Stimulated activated effector memory CD8-positive, alpha-beta T cell treated with anti-CD3 and anti-CD28 coated beads, Interleukin-12 subunit alpha, Interleukin-12 subunit beta, amount 100 ng/mL, for 72 hours (primary cell): Measurements from ENCODE around the gene TAT.
"Not testable (repeated sequence)": the region's sequence is repeated elsewhere in the genome, so short reads cannot be mapped to it uniquely, and the experiment has no call there.

Experiments used
- ATAC-seq: fragments of 150-1000 bp; cut with Tn5 transposase; 2 replicates; pipeline ENCODE4 v1.10.0; 2021
- DNase-seq, 2 donors: peaks; one replicate each; pipeline ENCODE4 v3.0.0; 2021 to 2022; ENCODE audit warnings: low spot score in 2 of 2
- H3K27ac Mint-ChIP-seq: one replicate; pipeline ENCODE4 v1.8.0; 2022; ENCODE audit warnings: mild to moderate bottlenecking, mixed read lengths
- H3K36me3 Mint-ChIP-seq: one replicate; pipeline ENCODE4 v1.8.0; 2022; ENCODE audit warnings: mild to moderate bottlenecking, mixed read lengths
- H3K4me1 Mint-ChIP-seq: one replicate; pipeline ENCODE4 v1.8.0; 2022; ENCODE audit warnings: mixed read lengths
- H3K4me3 Mint-ChIP-seq: one replicate; pipeline ENCODE4 v1.8.0; 2022; ENCODE audit warnings: mild to moderate bottlenecking, mixed read lengths
- H3K9me3 Mint-ChIP-seq: one replicate; pipeline ENCODE4 v1.8.0; 2022; ENCODE audit warnings: mixed read lengths

TAT gene

DNA sequence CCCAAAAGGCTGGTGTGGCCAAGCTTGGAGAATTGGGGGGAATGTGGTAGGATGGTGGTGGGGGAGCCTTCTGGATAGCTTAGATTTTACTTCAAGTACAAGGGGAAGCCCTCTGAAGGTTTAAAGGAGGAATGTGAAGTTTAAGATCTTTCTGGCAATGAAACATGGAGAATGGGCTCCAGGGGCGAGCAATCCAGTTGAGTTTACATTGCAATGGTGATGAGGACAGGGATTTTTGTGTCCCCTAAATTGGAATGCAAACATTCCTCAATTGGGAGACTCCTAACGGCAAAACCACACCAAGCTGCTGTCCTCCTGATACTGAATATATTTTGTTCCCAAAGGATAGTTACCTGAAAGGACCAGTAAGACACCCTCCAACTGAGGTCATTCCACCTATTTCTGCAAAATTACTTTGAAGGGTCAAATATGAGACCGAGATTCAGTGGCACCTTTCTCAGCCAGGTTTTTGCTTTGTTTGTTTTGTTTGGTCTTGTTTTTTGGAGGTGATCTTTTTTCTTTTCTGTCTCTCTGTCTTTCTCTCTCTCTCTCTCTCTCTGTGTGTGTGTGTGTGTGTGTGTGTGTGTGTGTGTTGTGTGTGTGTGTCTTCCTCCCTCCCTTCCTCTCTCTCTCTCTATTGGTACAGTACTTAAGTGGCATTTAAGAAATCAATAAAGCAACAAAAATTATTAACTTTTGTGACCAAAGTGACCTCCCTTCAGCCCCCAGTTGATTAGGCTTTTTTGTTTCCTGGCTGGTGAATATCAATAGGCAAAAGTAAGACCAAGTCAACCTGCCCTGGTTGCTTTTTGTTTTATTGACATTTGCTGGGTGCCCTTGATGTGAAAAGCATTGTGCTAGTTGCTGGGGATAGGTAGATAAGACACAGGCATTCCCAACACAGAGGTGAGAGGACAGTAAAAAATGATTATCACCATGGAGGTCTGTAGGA, 16.4 kb upstream of the TAT start:
- Mint-ChIP-seq H3K9me3 (no peaks in the 10 kb centered on the region), H3K4me1 (no peaks in the 10 kb centered on the region), H3K27ac (no peak overlapping the region), H3K36me3 (no peaks in the 10 kb centered on the region), H3K4me3 (no peak overlapping the region)
- ATAC-seq: no peak
- no peak for DNase-seq

DNA sequence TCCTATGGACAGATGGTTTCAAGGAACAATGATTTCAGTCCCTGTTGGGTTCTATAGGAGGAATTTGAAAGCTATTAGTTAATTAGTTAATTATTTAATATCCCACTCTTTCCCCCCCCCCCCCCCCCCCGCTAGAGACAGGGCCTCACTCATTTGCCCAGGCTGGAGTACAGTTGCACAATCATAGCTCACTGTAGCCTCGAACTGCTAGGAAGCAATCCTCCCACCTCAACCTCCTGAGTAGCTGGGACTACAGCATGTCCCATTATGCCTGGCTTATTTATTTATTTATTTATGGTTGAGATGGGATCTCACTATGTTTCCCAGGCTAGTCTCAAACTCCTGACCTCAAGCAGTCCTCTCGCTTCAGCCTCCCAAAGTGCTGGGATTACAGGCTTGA, 15.0 kb upstream of the TAT start:
- no peak overlapping the region for H3K4me3 Mint-ChIP-seq
- H3K4me1 Mint-ChIP-seq: no peaks in the 10 kb centered on the region
- no peaks in the 10 kb centered on the region for H3K36me3 Mint-ChIP-seq
- DNase-seq (no peak), ATAC-seq (no peak)
- no peak overlapping the region for H3K27ac Mint-ChIP-seq
- H3K9me3 Mint-ChIP-seq: no peaks in the 10 kb centered on the region

DNA sequence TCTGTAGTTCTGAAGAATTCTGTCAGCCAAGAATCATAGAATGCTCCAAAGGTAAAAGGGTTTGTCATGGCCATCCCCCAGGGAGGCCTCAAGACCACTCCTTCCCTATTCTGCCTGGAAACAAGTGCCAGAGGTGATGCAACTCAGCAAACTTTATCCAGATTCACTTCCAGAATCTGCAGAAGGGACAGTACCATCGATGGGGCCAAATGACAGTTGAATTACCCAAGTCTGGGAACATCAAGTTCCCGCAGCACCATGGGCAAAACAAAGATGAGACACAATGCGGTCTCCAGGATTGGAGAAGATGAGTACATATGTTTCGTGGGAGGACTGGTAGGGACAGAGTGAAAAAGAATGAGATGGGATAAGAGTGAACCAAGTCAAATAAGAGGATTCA, 13.7 kb upstream of the TAT start:
- no peak for ATAC-seq
- no peaks in the 10 kb centered on the region for H3K9me3 Mint-ChIP-seq
- no peak for DNase-seq
- H3K4me1 Mint-ChIP-seq: no peaks in the 10 kb centered on the region
- H3K27ac Mint-ChIP-seq: no peak overlapping the region
- no peak overlapping the region for H3K4me3 Mint-ChIP-seq
- H3K36me3 Mint-ChIP-seq: no peaks in the 10 kb centered on the region

DNA sequence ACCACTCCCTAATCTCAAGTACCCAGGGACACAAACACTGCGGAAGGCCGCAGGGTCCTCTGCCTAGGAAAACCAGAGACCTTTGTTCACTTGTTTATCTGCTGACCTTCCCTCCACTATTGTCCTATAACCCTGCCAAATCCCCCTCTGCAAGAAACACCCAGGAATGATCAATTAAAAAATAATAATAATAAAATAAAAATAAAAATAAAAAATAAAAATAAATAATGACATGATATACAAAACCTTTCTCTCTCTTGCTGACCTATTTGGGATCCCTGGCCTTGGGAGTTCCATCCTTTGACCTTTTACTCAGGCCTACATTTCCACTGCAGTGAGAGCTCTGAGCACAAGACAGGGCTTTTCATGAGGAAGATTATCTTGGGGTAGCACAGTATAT, 13.2 kb upstream of the TAT start:
- DNase-seq, H3K4me3 Mint-ChIP-seq, ATAC-seq, H3K36me3 Mint-ChIP-seq, H3K27ac Mint-ChIP-seq, H3K9me3 Mint-ChIP-seq, H3K4me1 Mint-ChIP-seq: not testable (repeated sequence)

DNA sequence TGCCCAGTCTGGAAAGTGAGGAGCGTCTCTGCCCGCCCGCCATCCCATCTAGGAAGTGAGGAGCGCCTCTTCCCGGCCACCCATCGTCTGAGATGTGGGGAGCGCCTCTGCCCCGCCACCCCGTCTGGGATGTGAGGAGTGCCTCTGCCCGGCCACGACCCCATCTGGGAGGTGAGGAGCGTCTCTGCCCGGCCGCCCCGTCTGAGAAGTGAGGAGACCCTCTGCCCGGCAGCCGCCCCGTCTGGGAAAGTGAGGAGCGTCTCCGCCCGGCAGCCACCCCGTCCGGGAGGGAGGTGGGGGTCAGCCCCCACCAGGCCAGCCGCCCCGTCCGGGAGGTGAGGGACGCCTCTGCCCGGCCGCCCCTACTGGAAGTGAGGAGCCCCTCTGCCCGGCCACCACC, 12.4 kb upstream of the TAT start:
- ATAC-seq, H3K9me3 Mint-ChIP-seq, H3K36me3 Mint-ChIP-seq, H3K27ac Mint-ChIP-seq, DNase-seq, H3K4me1 Mint-ChIP-seq, H3K4me3 Mint-ChIP-seq: not testable (repeated sequence)

DNA sequence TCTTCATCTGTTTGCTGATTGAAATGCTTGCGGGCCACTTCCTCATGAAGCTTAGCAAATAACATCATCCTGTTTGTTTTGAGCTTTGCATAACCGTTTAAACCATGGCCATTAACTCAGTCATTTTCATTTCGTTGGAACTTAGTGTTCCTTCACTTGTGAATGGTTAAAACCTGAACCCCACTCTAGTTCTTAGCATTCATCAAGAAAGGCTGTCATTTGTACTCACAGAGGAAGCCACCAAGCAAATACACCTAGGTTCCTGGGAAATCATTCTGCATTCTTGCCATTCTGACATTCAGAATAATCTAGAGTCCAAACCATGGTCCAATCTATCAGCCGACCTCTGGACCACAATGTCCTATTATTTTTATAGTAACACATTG, 8.4 kb upstream of the TAT start:
- DNase-seq (no peak), ATAC-seq (no peak)
- Mint-ChIP-seq H3K27ac (no peak overlapping the region), H3K4me3 (no peak overlapping the region), H3K36me3 (no peaks in the 10 kb centered on the region), H3K4me1 (no peaks in the 10 kb centered on the region), H3K9me3 (no peaks in the 10 kb centered on the region)

DNA sequence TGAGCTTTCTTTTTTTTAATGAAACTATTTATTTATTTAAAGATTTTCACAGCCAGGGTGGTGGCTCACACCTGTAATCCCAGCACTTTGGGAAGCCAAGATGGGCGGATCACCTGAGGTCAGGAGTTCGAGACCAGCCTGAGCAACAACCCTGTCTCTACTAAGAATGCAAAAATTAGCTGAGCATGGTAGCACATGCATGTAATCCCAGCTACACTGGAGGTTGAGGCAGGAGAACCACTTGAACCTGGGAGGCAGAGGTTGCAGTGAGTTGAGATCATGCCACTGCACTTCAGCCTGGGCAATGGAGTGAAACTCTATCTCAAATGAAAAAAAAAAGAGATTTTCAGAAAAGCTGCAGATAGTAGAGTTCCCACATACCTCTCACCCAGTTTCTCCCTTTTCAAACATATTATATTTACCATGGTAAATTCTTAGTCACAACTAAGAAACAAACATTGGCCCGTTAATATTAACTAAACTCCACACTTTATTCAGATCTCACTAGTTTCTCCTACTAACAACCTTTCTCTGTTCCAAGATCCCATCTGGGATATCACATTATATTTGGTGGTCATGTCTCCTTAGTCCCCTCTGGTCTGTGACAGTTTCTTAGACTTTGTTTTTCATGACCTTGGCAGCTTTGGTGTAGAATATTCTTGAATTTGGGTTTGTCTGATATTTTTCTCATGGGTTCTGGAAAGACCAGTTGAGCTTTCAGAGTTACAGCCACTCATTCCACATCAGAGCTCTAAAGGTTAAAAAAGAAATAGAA, 7.8 kb upstream of the TAT start:
- H3K4me3 Mint-ChIP-seq: no peak overlapping the region
- DNase-seq (no peak), ATAC-seq (no peak)
- H3K27ac Mint-ChIP-seq: no peak overlapping the region
- no peaks in the 10 kb centered on the region for H3K4me1 Mint-ChIP-seq
- no peaks in the 10 kb centered on the region for H3K9me3 Mint-ChIP-seq
- H3K36me3 Mint-ChIP-seq: no peaks in the 10 kb centered on the region

DNA sequence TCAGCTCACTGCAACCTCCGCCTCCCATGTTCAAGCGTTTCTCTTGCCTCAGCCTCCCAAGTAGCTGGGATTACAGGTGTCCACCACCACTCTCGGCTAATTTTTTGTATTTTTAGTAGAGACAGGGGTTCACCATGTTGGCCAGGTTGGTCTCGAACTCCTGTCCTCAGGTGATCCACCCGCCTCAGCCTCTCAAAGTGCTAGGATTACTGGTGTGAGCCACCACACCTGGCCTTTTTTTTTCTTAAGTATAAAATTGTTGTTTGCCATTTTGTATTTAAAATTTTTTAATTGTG, 5.6 kb upstream of the TAT start:
- not testable (repeated sequence) for H3K27ac Mint-ChIP-seq, ATAC-seq, H3K4me3 Mint-ChIP-seq, DNase-seq, H3K4me1 Mint-ChIP-seq, H3K9me3 Mint-ChIP-seq, H3K36me3 Mint-ChIP-seq

DNA sequence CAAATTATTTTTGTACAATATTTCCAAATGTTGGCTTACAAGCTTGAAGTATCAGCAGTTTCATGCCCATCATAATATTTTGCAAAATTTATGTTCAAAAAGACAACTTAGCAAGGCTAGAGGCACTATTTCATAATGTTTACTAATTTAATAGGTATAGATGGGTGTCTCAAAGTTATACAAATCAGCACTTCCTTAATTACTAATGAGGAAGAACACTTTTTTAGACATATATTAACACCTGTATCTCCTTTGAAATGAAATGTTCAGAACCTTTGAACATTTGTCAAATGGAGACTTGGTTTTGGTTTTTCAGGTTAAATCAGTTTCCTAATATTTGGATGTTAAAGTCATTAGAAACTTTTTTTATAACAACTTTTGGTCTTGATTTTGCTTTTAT, 2.2 kb downstream of the TAT start:
- no peaks in the 10 kb centered on the region for H3K9me3 Mint-ChIP-seq
- H3K27ac Mint-ChIP-seq: no peak overlapping the region
- ATAC-seq: no peak
- no peaks in the 10 kb centered on the region for H3K4me1 Mint-ChIP-seq
- no peaks in the 10 kb centered on the region for H3K36me3 Mint-ChIP-seq
- DNase-seq: no peak
- no peak overlapping the region for H3K4me3 Mint-ChIP-seq

DNA sequence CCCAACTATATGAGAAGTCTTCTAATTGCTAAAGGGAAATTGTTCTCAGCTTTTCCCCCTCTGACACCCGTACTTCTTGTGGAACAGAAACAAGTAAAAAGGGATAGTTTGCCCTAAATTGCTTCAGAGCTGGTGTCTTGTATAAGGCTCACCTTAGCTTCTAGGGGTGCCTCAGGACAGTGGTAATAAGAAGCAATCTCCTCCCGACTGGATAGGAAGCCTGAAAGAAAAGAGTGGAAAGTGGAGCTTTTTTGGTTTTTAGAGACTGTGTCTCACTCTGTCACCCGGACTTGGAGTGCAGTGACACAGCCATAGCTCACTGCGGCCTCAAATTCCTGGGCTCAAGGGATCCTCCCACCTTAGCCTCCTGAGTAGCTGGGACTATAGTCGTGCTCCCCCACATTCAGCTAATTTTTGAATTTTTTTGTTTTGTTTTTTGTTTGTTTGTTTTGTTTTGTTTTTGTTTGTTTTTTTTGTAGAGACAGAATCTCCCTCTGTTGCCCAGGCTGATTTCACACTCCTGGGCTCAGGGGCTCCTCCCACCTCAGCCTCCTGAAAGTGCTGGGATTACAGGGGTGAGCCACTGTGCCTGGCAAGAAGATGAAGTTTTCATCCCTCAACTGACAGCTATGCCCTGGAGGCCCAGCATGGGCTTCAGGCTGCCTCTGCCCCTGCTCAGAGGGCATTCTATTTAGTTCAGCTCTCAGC, 3.4 kb downstream of the TAT start:
- H3K4me3 Mint-ChIP-seq: no peak overlapping the region
- DNase-seq: no peak
- no peaks in the 10 kb centered on the region for H3K36me3 Mint-ChIP-seq
- H3K4me1 Mint-ChIP-seq: no peaks in the 10 kb centered on the region
- H3K27ac Mint-ChIP-seq: no peak overlapping the region
- no peaks in the 10 kb centered on the region for H3K9me3 Mint-ChIP-seq
- ATAC-seq: no peak

DNA sequence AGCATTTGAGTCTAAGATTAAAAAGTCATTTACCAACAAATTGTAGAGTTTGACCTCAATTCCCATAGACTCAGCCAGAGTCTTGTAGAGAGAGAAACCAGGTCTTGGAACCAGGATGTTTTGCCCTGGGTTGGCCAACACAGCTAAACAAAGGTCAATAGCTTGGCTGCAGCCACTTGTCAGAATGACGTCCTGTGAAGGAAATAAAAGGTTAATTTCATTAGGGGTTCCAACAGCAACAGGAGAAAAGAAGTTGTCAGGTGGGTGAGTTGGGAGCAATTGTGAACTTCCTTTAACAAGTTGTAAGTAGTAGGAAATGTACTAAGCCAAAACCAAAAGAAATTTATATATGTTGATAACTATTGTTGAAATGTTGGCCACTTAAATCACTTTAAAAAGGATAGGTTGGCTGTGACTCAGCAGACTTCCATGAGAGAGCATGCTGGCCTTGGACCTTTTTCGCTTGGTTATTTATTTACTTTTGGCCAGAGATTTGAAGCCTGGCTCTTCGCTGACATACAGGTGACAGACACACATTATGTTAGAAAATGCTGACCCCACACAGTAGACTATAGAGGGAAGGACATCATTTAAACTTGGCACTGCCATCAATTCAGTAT, 4.3 kb downstream of the TAT start:
- Mint-ChIP-seq H3K27ac (no peak overlapping the region), H3K9me3 (no peaks in the 10 kb centered on the region), H3K4me1 (no peaks in the 10 kb centered on the region), H3K36me3 (no peaks in the 10 kb centered on the region), H3K4me3 (no peak overlapping the region)
- no peak for DNase-seq
- ATAC-seq: no peak

DNA sequence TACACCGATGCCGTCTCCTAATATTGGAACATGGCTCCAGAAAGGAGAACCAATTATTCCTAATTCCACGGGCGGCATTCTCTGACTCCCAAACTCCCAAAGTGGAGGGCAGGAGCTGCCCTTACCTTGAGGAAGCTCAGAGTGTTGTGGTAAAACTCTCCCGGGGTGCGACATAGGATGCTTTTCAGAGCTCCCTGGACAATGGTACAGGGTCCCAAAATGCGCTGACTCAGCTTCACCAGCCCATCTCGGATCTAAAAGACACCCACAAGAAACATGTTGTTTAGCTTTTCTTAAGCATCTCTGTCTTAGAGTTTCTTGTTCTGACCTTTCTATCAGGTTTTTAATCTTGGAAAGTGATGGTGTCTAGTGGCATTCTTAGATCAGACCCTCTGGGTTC, 6.7 kb downstream of the TAT start:
- H3K4me1 Mint-ChIP-seq: peaks cover 12% of the 10 kb centered on the region
- H3K4me3 Mint-ChIP-seq: no peak overlapping the region
- no peak overlapping the region for H3K27ac Mint-ChIP-seq

DNA sequence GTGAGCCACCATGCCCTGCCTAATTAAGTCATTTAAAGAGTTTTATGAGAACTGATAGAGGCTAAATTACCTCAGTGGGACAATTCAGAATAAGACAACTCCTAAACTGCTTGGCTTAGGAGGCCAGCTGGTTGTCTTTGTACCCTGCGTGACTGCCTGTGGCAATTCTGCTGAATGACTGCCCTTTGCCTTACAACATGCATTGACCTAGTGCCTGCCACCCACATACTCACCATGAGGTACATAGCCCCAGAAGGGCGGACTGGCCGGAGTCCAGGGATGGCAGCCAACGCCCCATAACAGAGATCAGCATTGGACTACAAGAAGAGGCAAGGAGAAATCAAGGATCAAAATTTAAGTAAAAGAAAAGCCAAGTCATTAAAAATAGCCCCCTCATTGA, 7.3 kb downstream of the TAT start:
- peaks cover 11% of the 10 kb centered on the region for H3K36me3 Mint-ChIP-seq
- DNase-seq (no peak), ATAC-seq (no peak)
- no peak overlapping the region for H3K27ac Mint-ChIP-seq
- H3K4me1 Mint-ChIP-seq: peaks cover 17% of the 10 kb centered on the region
- no peaks in the 10 kb centered on the region for H3K9me3 Mint-ChIP-seq
- no peak overlapping the region for H3K4me3 Mint-ChIP-seq

More for the DNA sequence above, 6.7 kb downstream of the TAT start:
- DNase-seq (no peak), ATAC-seq (no peak)
- Mint-ChIP-seq H3K36me3 (peaks cover 6% of the 10 kb centered on the region), H3K9me3 (no peaks in the 10 kb centered on the region)

DNA sequence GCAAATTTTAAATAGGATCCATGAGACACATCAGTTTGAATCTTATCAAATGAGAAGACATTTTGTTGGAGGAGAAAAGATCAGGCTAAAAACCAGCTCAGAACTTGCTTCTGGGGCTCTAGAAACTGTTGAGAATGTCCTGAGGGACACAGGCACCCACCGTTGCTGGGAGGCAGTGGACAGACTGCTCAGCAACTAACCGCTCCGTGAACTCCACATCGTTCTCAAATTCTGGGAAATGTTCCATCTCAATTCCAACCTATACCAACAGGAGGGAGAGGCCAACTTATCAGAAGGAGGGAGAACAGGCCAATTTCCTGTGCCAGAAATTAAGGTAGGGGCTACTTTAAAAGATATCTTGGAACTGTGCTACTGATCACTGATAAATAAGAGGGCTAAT, 8.3 kb downstream of the TAT start:
- H3K9me3 Mint-ChIP-seq: no peaks in the 10 kb centered on the region
- no peak overlapping the region for H3K4me3 Mint-ChIP-seq
- DNase-seq: no peak
- H3K4me1 Mint-ChIP-seq: peaks cover 24% of the 10 kb centered on the region
- no peak overlapping the region for H3K27ac Mint-ChIP-seq
- H3K36me3 Mint-ChIP-seq: peaks cover 18% of the 10 kb centered on the region
- ATAC-seq: no peak

DNA sequence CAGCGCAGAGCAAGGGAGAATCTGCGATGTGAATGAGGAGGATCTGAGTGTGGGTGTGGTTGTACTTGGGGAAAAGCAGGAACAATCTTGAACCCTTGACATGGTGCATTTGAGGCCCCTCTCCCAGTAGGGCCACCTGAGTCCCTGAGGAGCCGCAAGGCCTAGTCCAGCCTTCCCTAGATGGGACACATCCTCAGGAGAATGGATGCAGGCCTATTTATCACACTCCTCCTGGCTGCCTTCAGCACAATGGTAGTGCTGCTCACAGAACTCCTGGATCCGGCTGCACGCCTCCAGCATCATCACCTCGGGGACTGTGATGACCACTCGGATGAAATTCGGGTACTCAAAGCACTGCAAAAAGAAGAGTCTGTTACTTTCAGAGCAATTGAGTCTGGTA, 9.0 kb downstream of the TAT start:
- peaks cover 24% of the 10 kb centered on the region for H3K4me1 Mint-ChIP-seq
- ATAC-seq: no peak
- H3K4me3 Mint-ChIP-seq: no peak overlapping the region
- no peak overlapping the region for H3K27ac Mint-ChIP-seq
- peaks cover 18% of the 10 kb centered on the region for H3K36me3 Mint-ChIP-seq
- H3K9me3 Mint-ChIP-seq: no peaks in the 10 kb centered on the region
- DNase-seq: no peak
